Activated CD4-positive, alpha-beta T cell treated with anti-CD3 and anti-CD28 coated beads for 1 hour (primary cell): ENCODE results near the gene ALG10B.
"Not testable (repeated sequence)": the region's sequence is repeated elsewhere in the genome, so short reads cannot be mapped to it uniquely, and the experiment has no call there.

Source experiments
- DNase-seq: peaks from one replicate; pipeline ENCODE4 v3.0.0-alpha.2; 2020

The ALG10B gene, protein sequence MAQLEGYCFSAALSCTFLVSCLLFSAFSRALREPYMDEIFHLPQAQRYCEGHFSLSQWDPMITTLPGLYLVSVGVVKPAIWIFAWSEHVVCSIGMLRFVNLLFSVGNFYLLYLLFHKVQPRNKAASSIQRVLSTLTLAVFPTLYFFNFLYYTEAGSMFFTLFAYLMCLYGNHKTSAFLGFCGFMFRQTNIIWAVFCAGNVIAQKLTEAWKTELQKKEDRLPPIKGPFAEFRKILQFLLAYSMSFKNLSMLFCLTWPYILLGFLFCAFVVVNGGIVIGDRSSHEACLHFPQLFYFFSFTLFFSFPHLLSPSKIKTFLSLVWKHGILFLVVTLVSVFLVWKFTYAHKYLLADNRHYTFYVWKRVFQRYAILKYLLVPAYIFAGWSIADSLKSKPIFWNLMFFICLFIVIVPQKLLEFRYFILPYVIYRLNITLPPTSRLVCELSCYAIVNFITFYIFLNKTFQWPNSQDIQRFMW

DNA sequence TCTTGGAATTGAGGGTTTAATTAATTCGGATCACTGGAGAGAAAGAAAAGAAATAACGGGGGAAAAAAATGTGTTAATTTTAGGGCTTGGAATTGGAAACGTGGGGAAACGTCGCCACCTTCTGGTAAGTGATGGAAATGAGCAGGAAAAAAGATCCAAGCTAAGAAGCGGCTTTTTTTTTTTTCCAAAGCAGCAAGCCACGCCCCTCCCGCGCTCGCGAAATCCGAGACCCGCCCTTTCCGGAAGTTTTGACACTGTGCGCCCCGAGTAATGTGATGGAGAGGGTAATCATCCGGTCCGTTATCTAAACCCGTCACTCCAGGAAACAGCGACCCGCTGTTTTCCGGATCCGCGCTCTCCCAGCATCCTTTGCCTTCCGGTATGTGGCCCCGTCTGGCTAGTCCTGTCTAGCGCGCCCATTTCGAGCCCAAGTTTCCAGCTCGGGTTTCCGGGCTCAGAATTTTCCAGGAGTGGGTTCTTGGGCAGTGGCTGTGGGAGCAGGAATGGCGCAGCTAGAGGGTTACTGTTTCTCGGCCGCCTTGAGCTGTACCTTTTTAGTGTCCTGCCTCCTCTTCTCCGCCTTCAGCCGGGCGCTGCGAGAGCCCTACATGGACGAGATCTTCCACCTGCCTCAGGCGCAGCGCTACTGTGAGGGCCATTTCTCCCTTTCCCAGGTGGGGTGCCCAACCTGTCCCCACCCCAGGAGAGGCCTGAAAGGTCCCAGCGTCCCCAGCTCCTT, at the start of gene ALG10B:
Gene ALG10B (plus strand): TSS at position 384 of the 739 bp plus-strand sequence. CDS start 120 bp downstream, at position 504.
- DNase-seq = peak; percentile 88

GRCh38 chr12:38268612-38269011, 48.0 kb upstream of the ALG10B start:
- no peak for DNase-seq

DNA sequence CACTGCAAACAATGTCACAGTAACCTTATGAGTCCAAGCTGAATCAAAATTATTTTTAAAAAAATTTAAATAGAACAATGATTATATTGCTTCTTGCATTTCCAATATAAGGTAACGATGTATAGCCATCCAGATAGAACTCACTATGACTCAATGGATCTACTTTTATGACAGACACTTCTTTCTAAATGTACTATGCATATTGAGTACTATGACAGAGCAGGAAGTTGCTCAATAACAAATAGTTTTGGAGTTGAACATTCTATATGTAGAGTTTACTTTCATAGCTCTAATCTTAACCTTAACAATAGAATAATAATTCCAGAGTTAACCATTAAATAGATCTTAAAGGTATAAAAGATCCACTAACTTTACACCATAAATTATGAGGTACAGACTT, 46.7 kb upstream of the ALG10B start:
- no peak for DNase-seq

- no peak for DNase-seq
Observed at GRCh38 chr12:38279756-38280155, 36.8 kb upstream of the ALG10B start.

DNA sequence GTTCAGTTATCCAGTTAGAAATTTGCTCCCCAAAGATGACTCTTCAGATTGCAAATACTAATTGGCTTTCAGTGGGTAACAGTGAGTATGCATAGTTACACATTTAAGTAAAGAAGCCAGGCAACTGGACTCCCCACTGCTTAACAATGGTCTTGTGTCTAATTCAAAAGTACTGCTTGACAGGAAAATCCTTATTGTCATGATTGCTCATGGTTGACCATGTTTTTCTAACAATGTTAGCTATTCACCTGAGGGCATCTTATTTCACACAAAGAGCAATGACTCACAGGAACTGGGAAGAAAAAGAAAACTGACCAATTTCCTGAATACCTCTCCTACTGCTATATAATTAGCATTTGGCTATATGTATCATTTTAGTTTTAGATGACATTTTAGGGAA, 33.7 kb upstream of the ALG10B start:
- no peak for DNase-seq

DNA sequence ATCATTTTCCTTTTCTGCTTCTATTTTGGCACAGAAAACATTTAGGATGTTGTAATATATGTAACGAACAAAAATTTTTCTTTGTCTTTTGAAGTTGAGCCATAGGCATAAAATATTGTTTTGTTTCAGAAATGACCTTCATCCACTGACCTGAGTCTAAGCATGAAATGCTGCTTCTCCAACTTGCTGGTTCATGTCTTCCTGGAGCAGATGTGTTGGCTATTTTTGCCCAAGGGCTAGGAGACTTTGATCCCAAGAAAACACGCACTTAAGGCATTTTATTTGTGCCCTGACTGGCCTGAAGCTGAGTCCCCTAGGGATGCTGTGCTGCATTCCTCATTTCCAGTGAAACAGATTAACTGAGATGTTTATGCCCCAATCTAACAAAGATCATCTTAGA, 27.2 kb upstream of the ALG10B start:
- DNase-seq = no peak

DNA sequence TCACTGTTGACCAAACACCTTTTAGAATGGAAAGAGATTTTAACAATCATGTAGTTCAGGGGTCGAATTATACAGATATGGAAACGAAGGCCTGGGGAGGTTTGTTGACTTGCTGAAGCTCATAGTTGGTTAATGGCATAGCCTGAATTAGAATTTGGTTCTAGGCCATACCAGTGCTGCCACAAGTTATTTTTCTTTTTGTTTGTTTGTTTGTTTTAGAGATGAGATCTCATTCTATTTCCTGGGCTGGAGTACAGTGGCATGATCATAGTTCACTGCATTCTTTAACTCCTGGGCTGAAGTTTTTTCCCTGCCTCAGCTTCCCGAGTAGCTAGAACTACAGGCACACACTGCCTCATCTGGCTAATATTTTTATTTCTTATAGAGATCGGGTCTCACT, 25.4 kb upstream of the ALG10B start:
- no peak for DNase-seq

GRCh38 chr12:38302972-38303371, 13.6 kb upstream of the ALG10B start:
- DNase-seq = not testable (repeated sequence)

DNA sequence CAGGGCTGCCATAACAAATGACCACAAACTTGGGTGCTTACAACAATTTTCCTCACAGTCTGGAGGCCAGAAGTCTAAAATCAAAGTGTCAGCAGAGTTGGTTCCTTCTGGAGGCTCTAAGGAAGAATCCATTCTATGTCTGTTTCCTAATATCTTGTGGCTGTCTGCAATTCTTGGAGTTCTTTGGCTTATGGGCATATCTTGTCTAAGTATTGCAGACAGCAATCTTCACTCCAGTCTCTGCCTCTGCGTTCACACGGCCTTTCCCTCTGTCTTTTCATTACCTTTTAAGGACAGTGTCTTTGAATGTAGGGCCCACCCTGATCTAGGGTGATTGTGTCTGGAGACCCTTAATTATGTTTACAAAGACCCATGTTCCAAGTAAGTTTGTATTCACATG, 5.4 kb downstream of the ALG10B start:
- not testable (repeated sequence) for DNase-seq

GRCh38 chr12:38324912-38325311, 8.3 kb downstream of the ALG10B start:
- DNase-seq = no peak

DNA sequence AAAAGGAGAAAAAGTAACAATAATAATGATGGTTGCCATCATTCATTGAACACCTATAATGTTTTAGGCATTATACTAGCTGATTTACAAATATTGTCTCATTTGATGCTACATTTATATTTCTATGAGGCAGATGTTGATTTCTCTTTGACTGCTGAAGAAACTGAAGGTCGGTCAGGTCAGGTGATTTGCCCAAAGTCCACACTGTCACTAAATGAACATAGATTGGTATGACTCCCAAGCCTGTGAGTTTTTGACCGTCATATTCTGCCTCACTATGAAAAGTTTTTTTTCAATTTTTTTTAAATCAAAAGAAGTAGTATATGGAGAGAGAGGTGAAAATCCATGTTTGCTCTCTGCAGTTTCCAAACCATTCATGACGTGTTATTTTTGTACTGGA, 10.8 kb downstream of the ALG10B start:
- DNase-seq = no peak

DNA sequence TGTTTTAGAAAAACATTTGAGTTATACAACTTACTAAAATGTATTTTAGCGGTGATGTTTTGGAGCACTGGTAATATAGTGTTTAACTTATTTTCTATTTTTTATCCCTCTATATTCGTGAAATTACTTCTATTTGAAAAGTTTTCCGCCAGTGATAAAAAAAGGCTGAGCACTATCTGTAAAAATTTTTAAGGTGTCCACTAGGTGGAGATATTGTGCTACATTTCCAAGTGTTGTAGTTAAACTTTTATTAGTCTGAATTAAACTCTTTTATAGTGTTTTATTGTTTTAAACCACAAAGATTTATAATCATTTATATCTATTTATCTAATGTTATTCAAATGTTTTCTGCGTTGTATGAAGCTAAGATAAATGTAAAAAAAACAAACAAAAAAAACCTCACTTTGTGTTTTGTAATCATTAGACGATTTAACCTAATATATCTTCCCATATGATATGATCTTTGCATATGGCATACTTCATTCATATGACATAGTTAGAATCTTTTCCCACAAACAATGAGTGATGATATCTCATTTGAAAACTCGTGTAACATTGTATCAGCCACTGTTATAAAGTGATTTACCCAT, 11.8 kb downstream of the ALG10B start:
- no peak for DNase-seq

- DNase-seq = not testable (repeated sequence)
Observed at GRCh38 chr12:38330414-38330813, 13.8 kb downstream of the ALG10B start.

DNA sequence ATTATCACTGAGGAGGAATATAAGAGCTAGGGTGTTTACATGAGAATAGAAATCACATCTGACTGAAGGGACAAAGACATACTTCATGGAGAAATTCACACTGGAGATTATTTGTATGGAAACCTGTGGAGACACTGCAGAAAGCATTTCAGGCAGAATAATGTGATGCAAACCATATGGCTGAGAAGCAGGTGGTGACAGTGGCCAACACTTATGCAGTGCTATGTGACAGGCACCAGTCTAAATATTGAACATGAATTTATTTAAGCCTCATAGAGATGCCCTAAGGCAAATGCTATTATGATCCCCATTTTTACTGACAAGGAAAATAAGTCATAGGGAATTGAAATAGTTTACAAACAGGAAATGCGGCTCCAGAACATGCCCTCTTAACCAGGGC, 16.2 kb downstream of the ALG10B start:
- no peak for DNase-seq

GRCh38 chr12:38342444-38342843, 25.9 kb downstream of the ALG10B start:
- no peak for DNase-seq

- DNase-seq = not testable (repeated sequence)
Observed at GRCh38 chr12:38343256-38343655, 26.7 kb downstream of the ALG10B start.

GRCh38 chr12:38343916-38344315, 27.3 kb downstream of the ALG10B start:
- DNase-seq = not testable (repeated sequence)

DNA sequence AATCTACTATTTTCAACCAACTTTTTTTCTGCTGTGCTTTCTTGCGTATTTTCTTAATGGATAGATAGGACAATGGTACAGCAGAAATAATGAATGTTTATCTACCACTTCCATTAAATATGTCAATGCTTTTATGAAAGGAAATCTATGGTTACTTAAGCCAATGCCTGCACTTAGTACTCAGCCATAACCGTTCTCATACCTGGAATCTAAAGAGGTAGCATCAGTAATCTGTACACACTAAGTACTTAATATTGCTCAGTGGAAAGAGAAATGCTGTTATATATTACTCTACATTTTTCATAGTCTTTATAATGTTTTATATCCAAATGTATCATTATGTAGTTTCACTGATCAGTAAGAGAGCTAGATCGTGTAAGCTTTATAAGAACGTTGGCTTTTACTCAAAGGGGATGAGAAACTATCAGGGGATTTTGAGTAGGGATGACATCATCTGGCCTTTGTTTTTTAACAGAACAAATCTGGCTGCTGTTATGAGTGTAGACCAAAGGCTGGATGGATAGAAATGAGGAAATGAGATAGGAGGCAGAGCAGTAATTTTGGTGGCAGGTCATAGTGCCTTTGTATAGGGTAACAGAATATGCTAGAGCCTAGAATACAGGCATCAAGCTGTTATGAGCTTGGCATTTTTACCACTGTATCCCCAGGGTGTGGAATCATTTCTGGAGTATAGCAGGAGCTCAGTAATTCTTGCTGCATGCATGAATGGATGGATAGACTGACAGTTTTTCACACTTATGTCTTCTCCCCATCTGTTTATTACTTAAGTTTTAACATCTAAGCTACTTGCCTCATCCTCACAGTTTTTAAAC, 34.0 kb downstream of the ALG10B start:
- no peak for DNase-seq

- not testable (repeated sequence) for DNase-seq
Observed at GRCh38 chr12:38351175-38351508, 34.6 kb downstream of the ALG10B start.

- no peak for DNase-seq
Observed at GRCh38 chr12:38367506-38367905, 50.9 kb downstream of the ALG10B start.

GRCh38 chr12:38370311-38370710, 53.7 kb downstream of the ALG10B start:
- no peak for DNase-seq

DNA sequence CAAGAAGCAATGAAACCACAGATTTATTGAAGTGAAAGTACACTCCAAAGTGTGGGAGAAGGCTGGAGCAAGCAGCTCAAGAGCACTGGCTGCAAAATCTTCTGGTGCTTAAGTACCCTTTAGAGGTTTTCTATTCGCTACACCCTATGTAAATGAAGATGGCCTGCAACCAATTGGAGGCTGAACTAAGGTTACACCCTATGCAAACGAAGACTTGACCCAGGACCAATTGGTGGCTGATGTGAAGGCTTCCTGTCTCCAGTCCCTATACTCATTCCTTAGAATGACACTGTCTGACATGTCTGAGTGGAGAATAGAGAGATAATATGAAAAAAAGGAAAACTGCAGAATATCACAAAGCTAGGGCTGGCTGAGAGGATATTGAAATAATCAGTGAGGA, 57.2 kb downstream of the ALG10B start:
- DNase-seq = no peak

GRCh38 chr12:38374751-38375150, 58.2 kb downstream of the ALG10B start:
- DNase-seq = no peak
